Neutrophil (primary cell): ENCODE results near the gene DRICH1.

Experiments
- H3K27ac ChIP-seq: fragments of 200-600 bp; sonication (generic); 2 replicates; pipeline ENCODE4 v1.5.1; 2016; ENCODE audit warnings: mild to moderate bottlenecking, moderate library complexity
- H3K27me3 ChIP-seq: fragments of 200-600 bp; sonication (generic); 2 replicates; pipeline ENCODE4 v1.6.0; 2016; ENCODE audit warnings: mild to moderate bottlenecking
- H3K36me3 ChIP-seq: fragments of 200-600 bp; sonication (generic); 2 replicates; pipeline ENCODE4 v1.5.1; 2017
- H3K4me1 ChIP-seq, 2 experiments: fragments of 200-600 bp in 1 of 2; sonication (generic) in 1 of 2; 1 replicate in 1 of 2; 2 replicates in 1 of 2; pipeline versions ENCODE4 v1.5.1 to v1.6.1; 2013 to 2016; ENCODE audit warnings: low read depth in 1 of 2, low read length in 1 of 2, mild to moderate bottlenecking in 1 of 2, moderate library complexity in 1 of 2; ENCODE audit not compliant: control insufficient read depth in 1 of 2, insufficient read depth in 1 of 2
- H3K4me3 ChIP-seq, 2 experiments: fragments of 200-600 bp in 1 of 2; sonication (generic) in 1 of 2; 1 replicate in 1 of 2; 2 replicates in 1 of 2; pipeline ENCODE4 v1.5.1; 2013 to 2016; ENCODE audit warnings: low read depth in 1 of 2, low read length in 1 of 2, mild to moderate bottlenecking in 1 of 2, moderate library complexity in 1 of 2
- H3K9me3 ChIP-seq: fragments of 200-600 bp; sonication (generic); 2 replicates; pipeline ENCODE4 v1.5.1; 2016
- TF ChIP-seq, protein P1 (sequence below): fragments of 200-600 bp; sonication (generic); IDR thresholded peaks from 2 replicates; pipeline ENCODE4 v1.5.1; 2016; ENCODE audit warnings: antibody characterized with exemption

The DRICH1 gene

DNA sequence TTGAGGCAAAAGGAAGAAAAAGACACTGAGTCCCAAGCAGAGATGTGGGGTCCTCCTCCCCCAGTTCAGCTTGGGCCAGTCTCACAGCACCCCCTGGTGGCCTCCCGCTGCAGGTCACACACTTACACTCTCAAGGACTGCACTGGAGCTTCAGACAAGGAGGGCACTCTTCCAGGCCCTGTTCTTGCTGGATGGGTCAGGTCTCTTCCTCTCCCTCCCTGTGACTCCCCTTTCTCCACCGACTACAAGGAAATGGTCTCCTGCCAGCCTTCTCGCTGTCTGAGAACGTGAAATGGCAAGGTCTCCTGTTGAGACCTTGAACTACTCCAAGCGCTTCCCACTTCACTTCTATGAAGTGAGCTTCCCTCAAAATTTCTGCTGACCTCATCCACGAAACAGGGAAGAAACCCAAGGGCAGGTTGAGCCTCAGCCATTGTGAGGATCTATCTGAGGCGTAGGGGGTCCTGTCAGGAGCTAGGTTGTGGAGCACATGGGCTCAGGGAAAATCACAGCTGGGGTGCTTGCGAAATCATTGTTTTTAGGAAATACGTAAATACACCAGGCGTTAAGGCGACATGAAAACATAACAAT is 40.8 kb downstream of the DRICH1 start:
- H3K9me3 ChIP-seq: no peaks in the 10 kb centered on the region
- H3K4me1 ChIP-seq: peaks cover 0 to 4% of the 10 kb centered on the region in 2 experiments
- H3K36me3 ChIP-seq: no peaks in the 10 kb centered on the region
- no peak overlapping the region for H3K4me3 ChIP-seq
- TF ChIP-seq, protein P1, sequence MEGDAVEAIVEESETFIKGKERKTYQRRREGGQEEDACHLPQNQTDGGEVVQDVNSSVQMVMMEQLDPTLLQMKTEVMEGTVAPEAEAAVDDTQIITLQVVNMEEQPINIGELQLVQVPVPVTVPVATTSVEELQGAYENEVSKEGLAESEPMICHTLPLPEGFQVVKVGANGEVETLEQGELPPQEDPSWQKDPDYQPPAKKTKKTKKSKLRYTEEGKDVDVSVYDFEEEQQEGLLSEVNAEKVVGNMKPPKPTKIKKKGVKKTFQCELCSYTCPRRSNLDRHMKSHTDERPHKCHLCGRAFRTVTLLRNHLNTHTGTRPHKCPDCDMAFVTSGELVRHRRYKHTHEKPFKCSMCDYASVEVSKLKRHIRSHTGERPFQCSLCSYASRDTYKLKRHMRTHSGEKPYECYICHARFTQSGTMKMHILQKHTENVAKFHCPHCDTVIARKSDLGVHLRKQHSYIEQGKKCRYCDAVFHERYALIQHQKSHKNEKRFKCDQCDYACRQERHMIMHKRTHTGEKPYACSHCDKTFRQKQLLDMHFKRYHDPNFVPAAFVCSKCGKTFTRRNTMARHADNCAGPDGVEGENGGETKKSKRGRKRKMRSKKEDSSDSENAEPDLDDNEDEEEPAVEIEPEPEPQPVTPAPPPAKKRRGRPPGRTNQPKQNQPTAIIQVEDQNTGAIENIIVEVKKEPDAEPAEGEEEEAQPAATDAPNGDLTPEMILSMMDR: peak; percentile 32
- no peaks in the 10 kb centered on the region for H3K27me3 ChIP-seq
- no peak overlapping the region for H3K27ac ChIP-seq

DNA sequence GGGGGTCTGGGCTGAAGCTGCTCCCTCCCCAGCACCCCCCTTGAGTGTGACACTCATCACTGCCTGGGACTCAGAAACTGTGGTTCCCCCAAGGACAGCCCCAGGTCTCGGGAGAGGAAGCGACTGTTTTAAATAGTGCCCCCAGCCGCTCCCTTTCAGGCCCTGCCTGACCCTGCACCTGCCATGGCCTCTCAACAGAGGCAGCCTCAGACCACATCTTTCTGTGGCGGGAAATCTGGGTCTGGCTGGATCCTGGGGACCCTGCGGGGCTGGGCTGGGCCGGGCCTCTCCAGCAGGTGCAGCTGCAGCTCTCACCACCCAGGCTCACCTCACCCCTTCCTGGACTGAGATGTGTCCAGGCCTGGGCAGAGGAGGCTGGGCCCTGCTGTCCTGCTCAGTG is 48.3 kb downstream of the DRICH1 start:
- no peaks in the 10 kb centered on the region for H3K9me3 ChIP-seq
- H3K27ac ChIP-seq: no peak overlapping the region
- no peaks in the 10 kb centered on the region for H3K4me1 ChIP-seq
- no peak overlapping the region for H3K4me3 ChIP-seq
- TF ChIP-seq, protein P1: no peak
- H3K27me3 ChIP-seq: peaks cover 51% of the 10 kb centered on the region
- no peaks in the 10 kb centered on the region for H3K36me3 ChIP-seq

DNA sequence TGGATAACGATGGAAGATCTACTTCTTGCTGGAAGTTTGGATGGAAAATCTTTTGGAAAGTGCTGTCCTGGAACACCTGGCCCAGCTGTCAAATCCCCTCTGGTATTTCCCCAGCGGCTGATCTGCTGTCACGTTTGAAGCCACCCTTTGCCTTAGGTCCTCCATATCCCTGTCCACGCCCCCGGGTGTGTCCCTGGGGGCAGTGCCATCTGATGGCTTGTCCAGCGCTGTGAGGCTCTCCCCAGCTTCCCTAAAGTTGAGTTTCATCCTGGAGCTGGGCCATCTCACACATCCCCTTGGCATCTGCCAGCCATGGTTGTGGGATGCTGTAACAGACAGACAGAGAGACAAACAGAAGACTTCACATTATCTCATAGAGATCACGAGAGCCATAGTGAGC is 49.0 kb downstream of the DRICH1 start:
- Histone ChIP-seq H3K4me1 (no peaks in the 10 kb centered on the region), H3K27me3 (peaks cover 57% of the 10 kb centered on the region)
- TF ChIP-seq, protein P1: no peak

DNA sequence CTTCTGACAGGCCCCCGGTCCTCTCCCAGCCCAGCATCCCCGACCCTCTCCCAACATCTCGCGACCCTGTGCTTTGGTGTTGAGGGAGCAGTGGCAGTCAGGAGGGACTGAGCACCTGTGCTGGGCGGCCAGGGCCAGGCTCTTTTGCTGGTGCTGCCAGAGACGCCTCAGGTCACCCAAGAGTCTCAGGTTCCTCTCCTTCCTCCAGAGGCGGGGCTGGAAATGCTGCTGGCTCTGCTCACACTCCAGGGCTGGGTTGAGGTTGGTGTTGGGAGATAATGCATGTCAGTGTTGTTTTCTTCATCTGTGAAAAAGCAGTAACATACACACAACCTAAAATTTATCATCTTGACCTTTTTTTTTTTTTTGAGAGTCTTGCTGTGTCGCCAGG is 50.9 kb downstream of the DRICH1 start:
- Histone ChIP-seq H3K9me3 (no peaks in the 10 kb centered on the region), H3K36me3 (no peaks in the 10 kb centered on the region), H3K4me1 (no peaks in the 10 kb centered on the region), H3K27me3 (peaks cover 72% of the 10 kb centered on the region), H3K4me3 (no peak overlapping the region), H3K27ac (no peak overlapping the region)
- TF ChIP-seq, protein P1: no peak

More for the DNA sequence above, 49.0 kb downstream of the DRICH1 start:
- H3K36me3 ChIP-seq: no peaks in the 10 kb centered on the region
- H3K27ac ChIP-seq: no peak overlapping the region
- no peaks in the 10 kb centered on the region for H3K9me3 ChIP-seq
- no peak overlapping the region for H3K4me3 ChIP-seq

DNA sequence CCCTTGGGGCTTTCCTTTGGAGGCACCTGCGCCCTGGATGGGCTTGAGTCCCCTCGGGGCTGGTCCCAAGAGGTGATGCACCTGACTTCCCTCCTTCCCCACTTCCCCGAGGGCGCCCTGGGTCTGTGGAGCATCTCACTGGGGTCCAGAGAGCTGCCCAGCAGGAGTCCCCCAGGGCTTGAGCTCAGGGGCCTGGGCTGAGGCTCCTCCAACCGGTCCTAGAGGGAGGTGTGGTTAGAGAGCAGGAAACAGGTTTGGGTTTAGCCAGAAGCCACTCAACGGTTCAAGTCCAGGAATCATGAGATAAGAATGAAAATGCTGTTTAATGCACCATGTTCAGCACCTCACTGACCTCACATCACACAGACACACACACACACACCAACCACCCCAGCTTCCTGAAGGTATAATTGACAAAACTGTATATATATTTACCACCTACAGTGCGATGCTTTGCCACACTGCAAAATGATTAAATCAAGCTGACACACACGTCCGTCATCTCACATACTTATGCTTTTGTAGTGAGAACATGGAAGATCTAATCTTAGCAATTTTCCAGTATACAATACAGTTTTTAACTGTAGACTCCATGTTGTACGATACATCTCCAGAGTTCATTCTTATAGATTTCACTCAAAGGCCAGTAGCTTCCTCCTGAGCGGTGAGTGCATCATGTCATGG is 51.4 kb downstream of the DRICH1 start:
- Histone ChIP-seq H3K4me1 (no peaks in the 10 kb centered on the region), H3K4me3 (no peak overlapping the region), H3K27me3 (peaks cover 72% of the 10 kb centered on the region)

More for the DNA sequence above, 51.4 kb downstream of the DRICH1 start:
- TF ChIP-seq, protein P1: no peak
- no peak overlapping the region for H3K27ac ChIP-seq
- no peaks in the 10 kb centered on the region for H3K36me3 ChIP-seq
- no peaks in the 10 kb centered on the region for H3K9me3 ChIP-seq
